HEK293 (cell line): ENCODE results near the gene SLC51B.

Experiments
- KLF8 ChIP-seq: fragments of 450-650 bp; formaldehyde crosslinking; IDR thresholded peaks from 2 replicates; pipeline ENCODE4 v1.5.1; 2016; ENCODE audit warnings: missing biosample characterization, missing genetic modification characterization
- SETDB1 ChIP-seq: IDR thresholded peaks from one replicate; pipeline ENCODE4 v1.6.1; 2017; ENCODE audit warnings: mild to moderate bottlenecking, low read length, moderate library complexity, mixed read lengths; ENCODE audit not compliant: insufficient read length
- YY1 ChIP-seq: fragments of 450-650 bp; formaldehyde crosslinking; IDR thresholded peaks from 2 replicates; pipeline ENCODE4 v1.5.1; 2018; ENCODE audit warnings: missing biosample characterization, missing genetic modification characterization
- ZNF76 ChIP-seq: fragments of 450-650 bp; formaldehyde crosslinking; IDR thresholded peaks from 2 replicates; pipeline ENCODE4; 2016; ENCODE audit warnings: low read depth, missing biosample characterization, missing genetic modification characterization, borderline replicate concordance
- TF ChIP-seq, protein P1 (sequence below): fragments of 450-650 bp; formaldehyde crosslinking; IDR thresholded peaks from 2 replicates; pipeline ENCODE4 v1.5.1; 2016; ENCODE audit warnings: missing biosample characterization, missing genetic modification characterization, borderline replicate concordance
- TF ChIP-seq, protein P2 (sequence below): fragments of 450-650 bp; formaldehyde crosslinking; IDR thresholded peaks from 2 replicates; pipeline ENCODE4 v1.5.1; 2016; ENCODE audit warnings: missing biosample characterization, missing genetic modification characterization
- TF ChIP-seq, protein P3 (sequence below): fragments of 450-650 bp; IDR thresholded peaks from 2 replicates; pipeline ENCODE4 v1.5.1; 2018; ENCODE audit warnings: missing biosample characterization, mild to moderate bottlenecking, missing genetic modification characterization

GRCh38 chr15:65048241-65048640 is 3.1 kb downstream of the SLC51B start:
- TF ChIP-seq, protein P1, sequence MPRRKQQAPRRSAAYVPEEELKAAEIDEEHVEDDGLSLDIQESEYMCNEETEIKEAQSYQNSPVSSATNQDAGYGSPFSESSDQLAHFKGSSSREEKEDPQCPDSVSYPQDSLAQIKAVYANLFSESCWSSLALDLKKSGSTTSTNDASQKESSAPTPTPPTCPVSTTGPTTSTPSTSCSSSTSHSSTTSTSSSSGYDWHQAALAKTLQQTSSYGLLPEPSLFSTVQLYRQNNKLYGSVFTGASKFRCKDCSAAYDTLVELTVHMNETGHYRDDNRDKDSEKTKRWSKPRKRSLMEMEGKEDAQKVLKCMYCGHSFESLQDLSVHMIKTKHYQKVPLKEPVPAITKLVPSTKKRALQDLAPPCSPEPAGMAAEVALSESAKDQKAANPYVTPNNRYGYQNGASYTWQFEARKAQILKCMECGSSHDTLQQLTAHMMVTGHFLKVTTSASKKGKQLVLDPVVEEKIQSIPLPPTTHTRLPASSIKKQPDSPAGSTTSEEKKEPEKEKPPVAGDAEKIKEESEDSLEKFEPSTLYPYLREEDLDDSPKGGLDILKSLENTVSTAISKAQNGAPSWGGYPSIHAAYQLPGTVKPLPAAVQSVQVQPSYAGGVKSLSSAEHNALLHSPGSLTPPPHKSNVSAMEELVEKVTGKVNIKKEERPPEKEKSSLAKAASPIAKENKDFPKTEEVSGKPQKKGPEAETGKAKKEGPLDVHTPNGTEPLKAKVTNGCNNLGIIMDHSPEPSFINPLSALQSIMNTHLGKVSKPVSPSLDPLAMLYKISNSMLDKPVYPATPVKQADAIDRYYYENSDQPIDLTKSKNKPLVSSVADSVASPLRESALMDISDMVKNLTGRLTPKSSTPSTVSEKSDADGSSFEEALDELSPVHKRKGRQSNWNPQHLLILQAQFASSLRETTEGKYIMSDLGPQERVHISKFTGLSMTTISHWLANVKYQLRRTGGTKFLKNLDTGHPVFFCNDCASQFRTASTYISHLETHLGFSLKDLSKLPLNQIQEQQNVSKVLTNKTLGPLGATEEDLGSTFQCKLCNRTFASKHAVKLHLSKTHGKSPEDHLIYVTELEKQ (tag by site-specific recombination): no peak
- TF ChIP-seq YY1 (tag by site-specific recombination): no peak
- TF ChIP-seq, protein P2, sequence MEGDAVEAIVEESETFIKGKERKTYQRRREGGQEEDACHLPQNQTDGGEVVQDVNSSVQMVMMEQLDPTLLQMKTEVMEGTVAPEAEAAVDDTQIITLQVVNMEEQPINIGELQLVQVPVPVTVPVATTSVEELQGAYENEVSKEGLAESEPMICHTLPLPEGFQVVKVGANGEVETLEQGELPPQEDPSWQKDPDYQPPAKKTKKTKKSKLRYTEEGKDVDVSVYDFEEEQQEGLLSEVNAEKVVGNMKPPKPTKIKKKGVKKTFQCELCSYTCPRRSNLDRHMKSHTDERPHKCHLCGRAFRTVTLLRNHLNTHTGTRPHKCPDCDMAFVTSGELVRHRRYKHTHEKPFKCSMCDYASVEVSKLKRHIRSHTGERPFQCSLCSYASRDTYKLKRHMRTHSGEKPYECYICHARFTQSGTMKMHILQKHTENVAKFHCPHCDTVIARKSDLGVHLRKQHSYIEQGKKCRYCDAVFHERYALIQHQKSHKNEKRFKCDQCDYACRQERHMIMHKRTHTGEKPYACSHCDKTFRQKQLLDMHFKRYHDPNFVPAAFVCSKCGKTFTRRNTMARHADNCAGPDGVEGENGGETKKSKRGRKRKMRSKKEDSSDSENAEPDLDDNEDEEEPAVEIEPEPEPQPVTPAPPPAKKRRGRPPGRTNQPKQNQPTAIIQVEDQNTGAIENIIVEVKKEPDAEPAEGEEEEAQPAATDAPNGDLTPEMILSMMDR (tag by site-specific recombination): no peak
- TF ChIP-seq SETDB1: no peak
- TF ChIP-seq, protein P3, sequence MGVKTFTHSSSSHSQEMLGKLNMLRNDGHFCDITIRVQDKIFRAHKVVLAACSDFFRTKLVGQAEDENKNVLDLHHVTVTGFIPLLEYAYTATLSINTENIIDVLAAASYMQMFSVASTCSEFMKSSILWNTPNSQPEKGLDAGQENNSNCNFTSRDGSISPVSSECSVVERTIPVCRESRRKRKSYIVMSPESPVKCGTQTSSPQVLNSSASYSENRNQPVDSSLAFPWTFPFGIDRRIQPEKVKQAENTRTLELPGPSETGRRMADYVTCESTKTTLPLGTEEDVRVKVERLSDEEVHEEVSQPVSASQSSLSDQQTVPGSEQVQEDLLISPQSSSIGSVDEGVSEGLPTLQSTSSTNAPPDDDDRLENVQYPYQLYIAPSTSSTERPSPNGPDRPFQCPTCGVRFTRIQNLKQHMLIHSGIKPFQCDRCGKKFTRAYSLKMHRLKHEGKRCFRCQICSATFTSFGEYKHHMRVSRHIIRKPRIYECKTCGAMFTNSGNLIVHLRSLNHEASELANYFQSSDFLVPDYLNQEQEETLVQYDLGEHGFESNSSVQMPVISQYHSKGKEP (tag by site-specific recombination): no peak
- no peak for TF ChIP-seq KLF8 (tag by site-specific recombination)
- no peak for TF ChIP-seq ZNF76 (tag by site-specific recombination)
